ENCODE results near the gene WNK1. TPM values are rescaled to one million over a fixed set of nuclear protein-coding genes. Genes with fewer than 3 reads are reported as not detected.

Gene WNK1
- total and polyA plus RNA-seq, 2 of the 8 experiments (the other 6 are each of a cell fraction or from before 2014, with no cell fraction given): 88.2 to 157 TPM

- H4K20me1 ChIP-seq (replicated peaks in 1 of 2; ENCODE audit: control insufficient read depth in 1 of 2, insufficient read depth in 2 of 2, low read length in 2 of 2): peaks cover 0 to 3% of the 10 kb centered on the region in 2 experiments
- no peak overlapping the region for H2BK20ac ChIP-seq (ENCODE audit: low read length)
- H3K79me2 ChIP-seq (ENCODE audit: control insufficient read depth in 1 of 2, insufficient read depth in 2 of 2, low read length in 2 of 2): no peaks in the 10 kb centered on the region
- ChIA-PET CTCF (ENCODE audit: partially characterized antibody) (interaction anchor here (0.6 to 1.3 kb wide), 2 partner anchors 10 to 46 kb away, joined by 3 read pairs; no protein-coding TSS in a partner anchor), POLR2A (ENCODE audit: partially characterized antibody) (no interaction called here)
- H3K23me2 ChIP-seq (ENCODE audit: low read depth, low read length): no peaks in the 10 kb centered on the region
- no peak overlapping the region for H2BK5ac ChIP-seq (ENCODE audit: low read depth, low read length)
- no peak overlapping the region for H3K56ac ChIP-seq (replicated peaks; ENCODE audit: insufficient read length, low read depth, low read length)
- H3K4me2 ChIP-seq (ENCODE audit: insufficient read depth in 1 of 2, low read depth in 2 of 2, low read length in 2 of 2): no peak overlapping the region
- no peak overlapping the region for H3K9ac ChIP-seq (replicated peaks in 1 of 4; ENCODE audit: extremely low read depth in 1 of 4, low read depth in 3 of 4, low read length in 3 of 4)
- no peaks in the 10 kb centered on the region for H3K79me1 ChIP-seq (ENCODE audit: low read depth, low read length)
- WGBS, 2 experiments (ENCODE audit: extremely low coverage in 1 of 2, insufficient coverage in 1 of 2, insufficient read length in 1 of 2, insufficient replicate concordance in 2 of 2, low coverage in 1 of 2, low lambda C conversion rate in 2 of 2, missing lambda C conversion rate in 1 of 2): 90% methylated on average over 2 of the region's 2 CpGs; no CpG with 5 or more reads in 1 of the 2 experiments
- no peak overlapping the region for H3K27ac ChIP-seq (ENCODE audit: low read depth, low read length)
- H4K5ac ChIP-seq (ENCODE audit: insufficient read length, low read depth, low read length): no peak overlapping the region
- H3K14ac ChIP-seq (ENCODE audit: insufficient read length): no peak overlapping the region
- H3K4ac ChIP-seq (replicated peaks; ENCODE audit: insufficient read length, low read depth, low read length): no peak overlapping the region
- no peak overlapping the region for H4K91ac ChIP-seq (replicated peaks; ENCODE audit: insufficient read length, low read length)
- H3K23ac ChIP-seq (ENCODE audit: insufficient read length): no peak overlapping the region
- H3K9me3 ChIP-seq (ENCODE audit: insufficient read depth in 2 of 2, low read depth in 1 of 2, low read length in 1 of 2): no peaks in the 10 kb centered on the region
- H2BK15ac ChIP-seq (ENCODE audit: low read length): no peak overlapping the region
- H3K36me3 ChIP-seq (ENCODE audit: control insufficient read depth in 2 of 4, insufficient read depth in 4 of 4, low read length in 3 of 4): peaks cover under 1 to 45% (median 18%) of the 10 kb centered on the region in 4 experiments; a peak in 7 of 8 replicates
- no peak overlapping the region for H4K8ac ChIP-seq (ENCODE audit: extremely low read depth, insufficient read depth, low read length)
- H2AK5ac ChIP-seq (ENCODE audit: low read depth, low read length): no peak overlapping the region
- H3K4me1 ChIP-seq (replicated peaks in 1 of 4; ENCODE audit: control insufficient read depth in 3 of 4, insufficient read depth in 4 of 4, low read length in 3 of 4): no peaks in the 10 kb centered on the region
- no peak overlapping the region for H2AFZ ChIP-seq (ENCODE audit: low read length)
- TF ChIP-seq SAP30 (IDR thresholded peaks at IDR 0.05; ENCODE audit: insufficient read depth, insufficient replicate concordance, low read length): no peak
- no peak for TF ChIP-seq GABPA (IDR thresholded peaks at IDR 0.05; ENCODE audit: borderline replicate concordance, insufficient read depth, low read length)
- TF ChIP-seq PHF8 (conservative IDR thresholded peaks at IDR 0.05; ENCODE audit: low read depth, low read length): no peak
- TF ChIP-seq GTF2F1 (IDR thresholded peaks at IDR 0.05; ENCODE audit: borderline replicate concordance, low read depth, low read length): no peak
- no peak for TF ChIP-seq SIRT6 (IDR thresholded peaks at IDR 0.05; ENCODE audit: low read length)
- no peak for TF ChIP-seq FOSL1 (IDR thresholded peaks at IDR 0.05; ENCODE audit: insufficient read depth, low read depth, low read length)
- TF ChIP-seq BRCA1 (IDR thresholded peaks at IDR 0.05; ENCODE audit: low read depth, low read length): no peak
- TF ChIP-seq KDM4A (IDR thresholded peaks at IDR 0.05; ENCODE audit: low read depth, low read length, severe bottlenecking): no peak
- TF ChIP-seq MAFK (IDR thresholded peaks at IDR 0.05; ENCODE audit: low read depth, low read length): no peak
- no peak for TF ChIP-seq TAF7 (optimal IDR thresholded peaks at IDR 0.05; ENCODE audit: borderline replicate concordance, low read depth, low read length)
- TF ChIP-seq CTBP2 (IDR thresholded peaks at IDR 0.05; ENCODE audit: borderline replicate concordance, insufficient read depth, insufficient read length, low read length): no peak
- no peak for TF ChIP-seq CBX5 (IDR thresholded peaks at IDR 0.05; ENCODE audit: low read depth, low read length)
- H3K4me3 ChIP-seq (ENCODE audit: extremely low read depth in 1 of 4, insufficient read depth in 2 of 4, low read depth in 3 of 4, low read length in 4 of 4): no peak overlapping the region
- no peak overlapping the region for H3K18ac ChIP-seq (ENCODE audit: extremely low read depth, low read length)
- DNase-seq (ENCODE audit: low read depth in 1 of 2, low spot score in 2 of 2) (no peak), FAIRE-seq (no peak)
- no peak overlapping the region for H2BK12ac ChIP-seq (ENCODE audit: low read depth, low read length)
- H3K27me3 ChIP-seq (replicated peaks in 1 of 4; ENCODE audit: control insufficient read depth in 3 of 4, extremely low read depth in 1 of 4, insufficient read depth in 3 of 4, low read length in 3 of 4): no peaks in the 10 kb centered on the region
- H2BK120ac ChIP-seq (replicated peaks; ENCODE audit: low read depth, low read length): no peak overlapping the region
Observed at GRCh38 chr12:922285-922684, 169.9 kb downstream of the WNK1 start.

Measured in H1 (cell line).